Coronary artery (tissue), 2 donors: ENCODE results near the gene TRHDE.

ENCODE experiments used
- DNase-seq: peaks from one replicate; pipeline ENCODE4 v3.0.0-alpha.2; 2017; ENCODE audit warnings: low spot score
- H3K27ac ChIP-seq, 2 donors: fragments of 200-600 bp; sonication (generic); one replicate each; pipeline ENCODE4 v1.5.1; 2016 to 2019
- H3K4me3 ChIP-seq: fragments of 200-600 bp; sonication (generic); 2 replicates; pipeline ENCODE4 v1.5.1; 2016; ENCODE audit warnings: mild to moderate bottlenecking, moderate library complexity
- CTCF ChIP-seq: fragments of 200-600 bp; sonication (generic); IDR thresholded peaks from one replicate; pipeline ENCODE4 v1.5.1; 2019; ENCODE audit warnings: antibody characterized with exemption

TRHDE gene

GRCh38 chr12:72491426-72491825 lies 219.3 kb downstream of the TRHDE start:
- H3K4me3 ChIP-seq = no peak overlapping the region
- DNase-seq = no peak
- TF ChIP-seq CTCF = no peak
- no peak overlapping the region for H3K27ac ChIP-seq

GRCh38 chr12:72493407-72493806 lies 221.2 kb downstream of the TRHDE start:
- no peak for TF ChIP-seq CTCF
- no peak overlapping the region for H3K27ac ChIP-seq
- H3K4me3 ChIP-seq = no peak overlapping the region
- no peak for DNase-seq

GRCh38 chr12:72498354-72498753 lies 226.2 kb downstream of the TRHDE start:
- DNase-seq = no peak
- TF ChIP-seq CTCF = no peak
- H3K4me3 ChIP-seq = no peak overlapping the region
- no peak overlapping the region for H3K27ac ChIP-seq

- DNase-seq = no peak
- H3K4me3 ChIP-seq = no peak overlapping the region
- TF ChIP-seq CTCF = no peak
- H3K27ac ChIP-seq = no peak overlapping the region
These were observed 227.1 kb downstream of the TRHDE start for GRCh38 chr12:72499244-72499643.

- H3K27ac ChIP-seq = no peak overlapping the region
- no peak for TF ChIP-seq CTCF
- H3K4me3 ChIP-seq = no peak overlapping the region
- no peak for DNase-seq
These were observed 230.4 kb downstream of the TRHDE start for GRCh38 chr12:72502546-72502945.

- no peak for TF ChIP-seq CTCF
- DNase-seq = no peak
- no peak overlapping the region for H3K27ac ChIP-seq
- H3K4me3 ChIP-seq = no peak overlapping the region
These were observed 233.1 kb downstream of the TRHDE start for GRCh38 chr12:72505227-72505626.

- no peak for DNase-seq
- no peak overlapping the region for H3K27ac ChIP-seq
- no peak overlapping the region for H3K4me3 ChIP-seq
- no peak for TF ChIP-seq CTCF
These were observed 237.7 kb downstream of the TRHDE start for GRCh38 chr12:72509891-72510290.
